Activated naive CD8-positive, alpha-beta T cell treated with anti-CD3 and anti-CD28 coated beads for 36 hours (primary cell): Measurements from ENCODE around the gene PRDX5. TPM values are rescaled to one million over a fixed set of nuclear protein-coding genes. Genes with fewer than 3 reads are reported as not detected.

Experiments
- DNase-seq: peaks from one replicate; pipeline ENCODE4 v3.0.0; 2021
- H3K27ac Mint-ChIP-seq: one replicate; pipeline ENCODE4 v1.8.0; 2022; ENCODE audit warnings: mild to moderate bottlenecking, moderate library complexity, mixed read lengths
- H3K27me3 Mint-ChIP-seq: one replicate; pipeline ENCODE4 v1.8.0; 2022; ENCODE audit warnings: mild to moderate bottlenecking, mixed read lengths
- H3K36me3 Mint-ChIP-seq: one replicate; pipeline ENCODE4 v1.8.0; 2021; ENCODE audit warnings: mild to moderate bottlenecking, mixed read lengths
- H3K4me1 Mint-ChIP-seq: one replicate; pipeline ENCODE4 v1.8.0; 2021; ENCODE audit warnings: mixed read lengths
- H3K4me3 Mint-ChIP-seq: one replicate; pipeline ENCODE4 v1.8.0; 2022; ENCODE audit warnings: mild to moderate bottlenecking, moderate library complexity, mixed read lengths
- H3K9me3 Mint-ChIP-seq: one replicate; pipeline ENCODE4 v1.8.0; 2022; ENCODE audit warnings: mixed read lengths
- total RNA-seq, 2 experiments: library from RNA; stranded (reverse); gene quantifications; one replicate each; pipeline ENCODE4 v1.2.3, GENCODE V29; 2021

Gene PRDX5
- total RNA-seq, 2 experiments from 2014 or later, result 111 to 116 TPM

DNA sequence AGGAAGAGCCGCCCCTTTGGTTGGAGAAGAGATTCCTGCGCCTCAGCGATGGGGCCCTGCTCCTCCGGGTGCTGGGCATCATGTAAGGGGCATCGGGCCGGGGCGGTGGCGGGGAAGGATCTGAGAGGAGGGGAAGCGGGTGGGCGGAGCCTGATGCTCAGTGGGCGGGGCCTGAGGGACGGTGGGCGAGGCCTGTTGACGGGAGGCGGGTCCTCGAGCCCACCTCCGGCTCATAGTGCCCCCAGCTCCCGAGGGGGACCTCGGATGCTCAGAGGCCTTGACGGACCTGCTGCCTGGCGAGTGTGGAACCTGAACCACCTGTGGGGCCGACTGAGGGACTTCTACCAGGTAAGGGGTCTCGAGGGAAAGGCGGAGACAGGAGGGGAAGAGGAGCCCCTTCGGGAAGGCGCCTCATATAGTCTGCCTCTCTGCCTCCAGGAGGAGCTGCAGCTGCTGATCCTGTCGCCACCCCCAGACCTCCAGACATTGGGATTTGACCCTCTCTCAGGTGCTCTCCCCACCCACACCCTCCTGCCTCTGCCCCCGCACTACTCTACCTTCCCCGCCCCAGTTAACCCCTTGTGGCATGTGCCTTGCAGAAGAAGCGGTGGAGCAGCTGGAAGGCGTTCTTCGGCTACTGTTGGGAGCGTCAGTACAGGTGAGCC, 22.9 kb downstream of the PRDX5 start:
- Mint-ChIP-seq H3K4me3 (peak overlapping the region; percentile 92), H3K27me3 (no peaks in the 10 kb centered on the region), H3K27ac (peak overlapping the region; percentile 90), H3K9me3 (no peaks in the 10 kb centered on the region), H3K4me1 (peaks cover 25% of the 10 kb centered on the region), H3K36me3 (peaks cover 11% of the 10 kb centered on the region)
- peak; percentile 82 for DNase-seq

DNA sequence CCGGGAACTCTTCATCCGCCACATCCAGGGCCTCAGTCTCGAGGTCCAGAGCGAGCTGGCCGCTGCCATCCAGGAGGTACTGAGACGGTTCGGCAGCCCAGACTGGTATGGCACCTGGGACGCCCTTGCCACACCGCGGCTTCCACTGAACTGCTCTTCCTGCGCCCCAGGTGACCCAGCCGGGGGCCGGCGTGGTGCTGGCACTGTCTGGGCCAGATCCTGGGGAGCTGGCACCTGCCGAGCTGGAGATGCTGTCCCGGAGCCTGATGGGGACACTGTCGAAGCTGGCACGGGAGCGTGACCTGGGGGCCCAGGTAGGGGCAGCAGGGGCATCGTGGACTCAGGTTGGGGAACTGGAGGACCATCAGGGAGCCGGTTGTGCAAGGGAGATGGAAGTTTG, 23.5 kb downstream of the PRDX5 start:
- Mint-ChIP-seq H3K4me3 (peak overlapping the region; percentile 92), H3K27me3 (no peaks in the 10 kb centered on the region), H3K9me3 (no peaks in the 10 kb centered on the region), H3K4me1 (peaks cover 25% of the 10 kb centered on the region), H3K27ac (no peak overlapping the region), H3K36me3 (peaks cover 14% of the 10 kb centered on the region)
- no peak for DNase-seq

DNA sequence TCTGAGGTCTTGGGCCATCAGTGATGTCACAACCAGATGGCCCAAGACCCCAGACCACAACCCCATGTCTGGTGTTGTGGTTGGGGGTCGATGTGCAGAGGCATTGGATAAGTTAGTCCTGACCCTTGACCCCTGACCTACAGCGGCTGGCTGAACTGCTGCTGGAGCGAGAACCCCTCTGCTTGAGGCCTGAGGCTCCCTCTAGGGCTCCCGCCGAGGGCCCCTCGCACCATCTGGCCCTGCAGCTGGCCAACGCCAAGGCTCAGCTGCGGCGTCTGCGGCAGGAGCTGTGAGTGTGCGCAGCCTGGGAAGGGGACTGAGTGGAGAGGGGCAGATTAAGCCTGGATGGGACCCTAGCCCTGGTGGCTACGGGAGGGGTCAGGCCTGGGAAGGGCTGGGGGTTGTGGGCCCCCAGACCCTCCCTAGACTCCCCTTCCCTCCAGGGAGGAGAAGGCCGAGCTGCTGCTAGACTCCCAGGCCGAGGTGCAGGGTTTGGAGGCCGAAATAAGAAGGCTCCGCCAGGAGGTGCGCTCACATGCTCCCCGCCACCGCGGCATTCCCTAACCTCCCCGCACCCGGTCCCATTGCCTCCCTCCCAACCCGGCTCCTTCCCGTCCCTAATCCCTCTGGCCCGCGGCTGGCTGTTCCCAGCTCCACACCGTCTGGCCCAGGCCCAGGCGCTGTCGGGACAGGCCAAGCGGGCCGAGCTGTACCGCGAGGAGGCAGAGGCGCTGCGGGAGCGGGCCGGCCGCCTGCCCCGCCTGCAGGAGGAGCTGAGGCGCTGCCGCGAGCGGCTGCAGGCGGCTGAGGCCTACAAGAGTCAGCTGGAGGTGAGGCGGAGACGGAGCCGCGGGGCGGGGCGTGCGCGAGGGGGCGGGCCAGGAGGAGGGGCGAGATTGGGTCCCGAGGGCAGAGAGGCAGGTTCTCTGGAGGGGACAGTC, 24.2 kb downstream of the PRDX5 start:
- H3K9me3 Mint-ChIP-seq, result no peaks in the 10 kb centered on the region
- no peaks in the 10 kb centered on the region for H3K27me3 Mint-ChIP-seq
- peaks cover 22% of the 10 kb centered on the region for H3K4me1 Mint-ChIP-seq
- peak overlapping the region; percentile 18 for H3K4me3 Mint-ChIP-seq
- peak; percentile 93 for DNase-seq
- peaks cover 14% of the 10 kb centered on the region for H3K36me3 Mint-ChIP-seq
- H3K27ac Mint-ChIP-seq, result no peak overlapping the region

DNA sequence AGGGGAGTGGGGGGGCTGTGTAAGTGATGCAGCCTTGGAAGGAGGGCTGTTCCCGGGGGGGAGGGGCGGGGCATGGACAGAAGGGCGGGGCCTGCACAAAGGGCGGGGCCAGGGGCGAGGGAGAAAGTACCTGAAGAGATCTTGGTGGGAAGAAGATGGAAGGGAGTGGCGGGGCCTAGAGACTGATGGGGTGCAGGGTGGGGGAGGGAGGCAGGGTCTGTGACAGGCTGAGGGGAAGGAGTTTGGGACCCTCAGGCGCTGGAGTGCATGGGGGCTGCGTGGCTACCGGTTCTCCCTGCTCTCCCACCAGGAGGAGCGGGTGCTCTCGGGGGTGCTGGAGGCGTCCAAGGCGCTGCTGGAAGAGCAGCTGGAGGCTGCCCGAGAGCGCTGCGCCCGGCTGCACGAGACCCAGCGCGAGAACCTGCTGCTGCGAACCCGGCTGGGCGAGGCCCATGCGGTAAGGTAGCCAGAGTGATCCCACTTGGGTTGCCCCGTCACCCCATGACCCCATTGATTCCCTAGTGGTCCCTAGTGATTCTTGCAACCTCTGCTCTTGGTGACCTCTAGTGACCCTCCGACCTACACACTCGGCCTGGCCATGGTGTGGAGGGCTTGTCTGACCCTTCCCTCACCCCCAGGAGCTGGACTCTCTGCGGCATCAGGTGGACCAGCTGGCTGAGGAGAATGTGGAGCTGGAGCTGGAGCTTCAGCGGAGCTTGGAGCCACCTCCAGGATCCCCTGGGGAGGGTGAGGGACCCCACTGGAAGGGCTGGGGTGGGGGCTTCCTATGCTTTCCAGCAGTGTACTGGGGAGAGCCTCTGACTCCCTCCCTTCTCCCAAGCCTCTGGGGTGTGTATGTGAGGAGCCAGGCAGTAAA, 25.2 kb downstream of the PRDX5 start:
- Mint-ChIP-seq H3K9me3 (no peaks in the 10 kb centered on the region), H3K4me1 (peaks cover 20% of the 10 kb centered on the region), H3K36me3 (peaks cover 18% of the 10 kb centered on the region), H3K27ac (no peak overlapping the region), H3K4me3 (no peak overlapping the region), H3K27me3 (no peaks in the 10 kb centered on the region)
- no peak for DNase-seq

DNA sequence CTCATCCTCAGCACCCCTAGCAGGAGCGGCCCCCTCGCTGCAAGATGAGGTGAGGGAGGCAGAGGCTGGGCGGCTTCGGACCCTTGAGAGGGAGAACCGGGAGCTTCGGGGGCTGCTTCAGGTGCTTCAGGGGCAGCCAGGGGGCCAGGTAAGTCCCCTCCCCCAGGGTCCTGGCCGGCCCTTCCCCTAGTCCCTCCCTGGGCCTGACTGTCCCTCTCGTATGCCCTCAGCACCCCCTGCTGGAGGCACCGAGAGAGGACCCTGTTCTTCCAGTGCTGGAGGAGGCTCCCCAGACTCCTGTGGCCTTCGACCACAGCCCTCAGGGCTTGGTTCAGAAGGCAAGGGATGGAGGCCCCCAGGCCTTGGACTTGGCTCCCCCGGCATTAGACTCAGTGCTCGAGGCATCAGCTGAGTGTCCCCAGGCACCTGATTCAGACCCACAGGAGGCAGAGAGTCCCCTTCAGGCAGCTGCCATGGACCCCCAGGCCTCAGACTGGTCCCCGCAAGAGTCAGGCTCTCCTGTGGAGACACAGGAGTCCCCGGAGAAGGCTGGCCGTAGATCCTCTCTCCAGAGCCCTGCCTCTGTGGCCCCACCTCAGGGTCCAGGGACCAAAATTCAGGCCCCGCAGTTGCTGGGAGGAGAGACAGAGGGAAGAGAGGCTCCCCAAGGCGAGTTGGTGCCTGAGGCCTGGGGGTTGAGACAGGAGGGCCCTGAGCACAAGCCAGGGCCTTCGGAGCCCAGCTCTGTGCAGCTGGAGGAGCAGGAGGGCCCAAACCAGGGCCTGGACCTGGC, 26.0 kb downstream of the PRDX5 start:
- peaks cover 18% of the 10 kb centered on the region for H3K4me1 Mint-ChIP-seq
- H3K27me3 Mint-ChIP-seq, result no peaks in the 10 kb centered on the region
- H3K36me3 Mint-ChIP-seq, result peaks cover 18% of the 10 kb centered on the region
- H3K9me3 Mint-ChIP-seq, result no peaks in the 10 kb centered on the region
- no peak overlapping the region for H3K4me3 Mint-ChIP-seq
- no peak overlapping the region for H3K27ac Mint-ChIP-seq
- DNase-seq, result no peak

DNA sequence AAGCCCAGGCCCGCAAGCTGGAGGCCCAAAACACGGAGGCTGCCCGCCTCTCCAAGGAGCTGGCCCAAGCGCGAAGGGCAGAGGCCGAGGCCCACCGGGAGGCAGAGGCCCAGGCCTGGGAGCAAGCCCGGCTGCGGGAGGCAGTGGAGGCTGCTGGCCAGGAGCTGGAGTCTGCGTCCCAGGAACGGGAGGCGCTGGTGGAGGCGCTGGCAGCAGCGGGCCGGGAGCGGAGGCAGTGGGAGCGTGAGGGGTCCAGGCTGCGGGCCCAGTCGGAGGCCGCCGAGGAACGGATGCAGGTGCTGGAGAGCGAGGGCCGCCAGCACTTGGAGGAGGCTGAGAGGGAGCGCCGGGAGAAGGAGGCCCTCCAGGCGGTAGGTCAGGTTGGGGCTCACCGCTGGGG, 26.9 kb downstream of the PRDX5 start:
- Mint-ChIP-seq H3K36me3 (peaks cover 18% of the 10 kb centered on the region), H3K9me3 (no peaks in the 10 kb centered on the region), H3K27me3 (no peaks in the 10 kb centered on the region), H3K4me3 (no peak overlapping the region), H3K27ac (no peak overlapping the region), H3K4me1 (peaks cover 10% of the 10 kb centered on the region)
- no peak for DNase-seq

DNA sequence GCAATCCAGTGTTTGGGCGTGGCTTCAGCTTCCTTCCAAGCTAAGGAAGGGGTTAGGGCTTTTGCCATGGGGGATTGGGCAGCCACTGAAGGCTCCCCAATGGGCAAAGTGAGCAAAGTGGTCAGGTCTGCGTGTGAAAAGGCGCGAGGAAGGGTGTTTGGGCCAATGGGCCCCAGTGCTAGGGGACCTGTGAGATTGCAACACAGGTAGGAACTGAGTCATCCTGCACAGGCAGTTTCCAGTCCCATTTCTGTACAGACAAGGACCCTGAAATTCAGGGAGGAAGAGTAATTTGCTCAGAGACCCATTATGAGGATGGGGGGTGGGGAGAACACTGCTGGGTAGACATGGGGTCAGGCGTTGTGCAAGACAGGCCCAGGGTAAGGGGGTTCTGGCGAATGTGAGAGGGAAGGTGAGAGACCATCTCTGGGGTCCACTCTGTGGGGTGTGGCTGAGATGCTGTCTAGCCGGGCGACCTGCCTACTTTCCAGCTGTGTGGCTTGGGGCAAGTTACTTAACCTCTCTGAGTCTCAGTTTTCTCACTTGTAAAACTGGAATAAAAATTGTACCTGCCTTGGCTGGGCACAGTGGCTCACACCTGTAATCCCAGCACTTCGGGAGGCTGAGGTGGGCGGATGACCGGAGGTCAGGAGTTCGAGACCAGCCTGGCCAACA, 29.4 kb downstream of the PRDX5 start:
- H3K9me3 Mint-ChIP-seq, result no peaks in the 10 kb centered on the region
- H3K4me3 Mint-ChIP-seq, result no peak overlapping the region
- peaks cover 2% of the 10 kb centered on the region for H3K4me1 Mint-ChIP-seq
- no peak for DNase-seq
- H3K27ac Mint-ChIP-seq, result no peak overlapping the region
- H3K27me3 Mint-ChIP-seq, result no peaks in the 10 kb centered on the region
- peaks cover 13% of the 10 kb centered on the region for H3K36me3 Mint-ChIP-seq

DNA sequence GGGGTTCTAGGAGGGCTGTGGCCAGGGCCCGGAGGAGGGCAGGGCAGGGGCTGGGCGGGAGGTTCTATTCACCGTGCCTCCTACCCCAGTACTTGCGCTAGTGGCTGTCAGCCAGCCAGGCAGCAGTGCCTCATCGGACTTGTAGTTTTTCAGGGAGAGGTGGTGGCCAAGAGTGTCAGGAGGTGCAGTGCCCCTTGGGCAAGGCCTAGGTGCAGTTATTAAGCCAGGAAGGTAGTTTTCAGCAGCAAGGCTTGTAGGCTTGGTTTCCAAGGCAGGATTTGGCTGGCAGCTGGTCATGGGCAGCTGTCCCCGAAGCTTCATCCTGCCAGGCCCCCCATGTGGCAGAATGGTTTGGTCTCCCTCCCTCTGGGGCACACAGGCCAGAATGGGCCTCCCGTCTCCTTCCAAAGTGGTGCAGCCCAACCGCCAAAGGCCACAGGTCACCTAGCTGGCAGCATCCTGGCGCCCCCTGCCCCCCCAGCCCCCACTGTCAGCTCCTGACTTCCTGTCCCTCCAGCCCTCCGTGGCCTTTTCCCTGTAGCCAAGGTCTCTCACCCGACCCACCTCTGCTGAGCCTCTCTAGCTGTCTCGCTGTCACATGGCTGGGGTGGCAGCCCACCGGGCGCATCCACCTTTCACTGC, 30.6 kb downstream of the PRDX5 start:
- H3K27me3 Mint-ChIP-seq, result no peaks in the 10 kb centered on the region
- no peak overlapping the region for H3K27ac Mint-ChIP-seq
- peaks cover 11% of the 10 kb centered on the region for H3K36me3 Mint-ChIP-seq
- DNase-seq, result no peak
- no peaks in the 10 kb centered on the region for H3K4me1 Mint-ChIP-seq
- no peaks in the 10 kb centered on the region for H3K9me3 Mint-ChIP-seq
- no peak overlapping the region for H3K4me3 Mint-ChIP-seq

DNA sequence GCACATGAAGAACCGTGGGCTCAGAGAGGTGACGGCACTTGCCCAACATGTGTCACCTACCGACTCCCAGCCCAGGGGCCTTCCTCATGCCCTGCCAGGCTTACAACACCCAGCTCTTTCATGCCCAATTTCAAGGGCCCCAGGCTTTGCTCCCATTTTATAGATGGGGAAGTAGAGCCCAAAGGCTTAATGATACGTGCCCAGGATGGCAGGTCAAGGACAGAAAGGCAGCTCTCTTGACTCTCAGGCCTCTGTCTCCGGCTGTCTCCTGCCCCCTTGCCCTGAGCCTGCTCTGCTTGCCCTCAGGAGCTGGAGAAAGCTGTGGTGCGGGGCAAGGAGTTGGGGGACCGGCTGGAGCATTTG, 31.1 kb downstream of the PRDX5 start:
- H3K27ac Mint-ChIP-seq, result no peak overlapping the region
- H3K9me3 Mint-ChIP-seq, result no peaks in the 10 kb centered on the region
- no peak overlapping the region for H3K4me3 Mint-ChIP-seq

DNA sequence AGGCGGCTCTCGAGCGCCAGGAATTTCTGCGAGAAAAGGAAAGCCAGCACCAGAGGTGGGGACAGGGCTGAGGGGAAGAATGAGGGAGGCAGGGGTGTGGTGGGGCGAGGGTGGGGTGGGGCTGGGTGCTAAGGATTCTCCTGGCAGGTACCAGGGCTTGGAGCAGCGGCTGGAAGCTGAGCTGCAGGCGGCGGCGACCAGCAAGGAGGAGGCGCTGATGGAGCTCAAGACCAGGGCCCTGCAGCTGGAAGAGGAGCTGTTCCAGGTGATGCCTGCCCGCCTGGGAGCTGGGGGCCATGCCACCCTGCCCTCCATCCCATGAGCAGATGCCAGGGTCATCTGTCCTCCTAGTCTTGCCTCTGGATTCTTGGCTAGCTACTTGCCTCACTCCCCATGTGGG, 31.5 kb downstream of the PRDX5 start:
- no peak overlapping the region for H3K27ac Mint-ChIP-seq
- H3K4me3 Mint-ChIP-seq, result no peak overlapping the region
- no peaks in the 10 kb centered on the region for H3K9me3 Mint-ChIP-seq
- H3K36me3 Mint-ChIP-seq, result peaks cover 11% of the 10 kb centered on the region
- H3K27me3 Mint-ChIP-seq, result no peaks in the 10 kb centered on the region
- no peaks in the 10 kb centered on the region for H3K4me1 Mint-ChIP-seq
- no peak for DNase-seq

More for the DNA sequence above, 31.1 kb downstream of the PRDX5 start:
- no peak for DNase-seq
- peaks cover 11% of the 10 kb centered on the region for H3K36me3 Mint-ChIP-seq
- H3K27me3 Mint-ChIP-seq, result no peaks in the 10 kb centered on the region
- H3K4me1 Mint-ChIP-seq, result no peaks in the 10 kb centered on the region

DNA sequence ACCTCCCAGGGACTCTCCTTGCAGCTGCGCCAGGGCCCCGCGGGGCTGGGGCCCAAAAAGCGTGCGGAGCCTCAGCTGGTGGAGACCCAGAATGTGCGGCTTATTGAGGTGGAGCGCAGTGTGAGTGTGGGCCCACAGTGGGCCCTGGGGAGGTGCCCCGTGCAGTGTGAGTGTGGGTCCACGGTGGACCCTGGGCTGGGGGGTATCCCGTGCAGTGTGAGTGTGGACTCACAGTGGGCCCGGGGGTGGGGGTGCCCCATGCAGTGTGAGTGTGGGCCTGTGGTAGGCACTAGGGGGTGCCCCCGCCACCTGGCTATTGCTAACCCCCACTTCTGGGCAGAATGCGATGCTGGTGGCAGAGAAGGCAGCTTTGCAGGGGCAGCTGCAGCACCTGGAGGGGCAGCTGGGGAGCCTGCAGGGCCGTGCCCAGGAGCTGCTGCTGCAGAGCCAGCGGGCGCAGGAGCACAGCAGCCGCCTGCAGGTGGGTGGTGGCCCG, 33.3 kb downstream of the PRDX5 start:
- no peak for DNase-seq
- H3K27me3 Mint-ChIP-seq, result no peaks in the 10 kb centered on the region
- H3K27ac Mint-ChIP-seq, result no peak overlapping the region
- H3K4me1 Mint-ChIP-seq, result peaks cover 4% of the 10 kb centered on the region
- peaks cover 8% of the 10 kb centered on the region for H3K36me3 Mint-ChIP-seq
- H3K4me3 Mint-ChIP-seq, result no peak overlapping the region
- no peaks in the 10 kb centered on the region for H3K9me3 Mint-ChIP-seq

DNA sequence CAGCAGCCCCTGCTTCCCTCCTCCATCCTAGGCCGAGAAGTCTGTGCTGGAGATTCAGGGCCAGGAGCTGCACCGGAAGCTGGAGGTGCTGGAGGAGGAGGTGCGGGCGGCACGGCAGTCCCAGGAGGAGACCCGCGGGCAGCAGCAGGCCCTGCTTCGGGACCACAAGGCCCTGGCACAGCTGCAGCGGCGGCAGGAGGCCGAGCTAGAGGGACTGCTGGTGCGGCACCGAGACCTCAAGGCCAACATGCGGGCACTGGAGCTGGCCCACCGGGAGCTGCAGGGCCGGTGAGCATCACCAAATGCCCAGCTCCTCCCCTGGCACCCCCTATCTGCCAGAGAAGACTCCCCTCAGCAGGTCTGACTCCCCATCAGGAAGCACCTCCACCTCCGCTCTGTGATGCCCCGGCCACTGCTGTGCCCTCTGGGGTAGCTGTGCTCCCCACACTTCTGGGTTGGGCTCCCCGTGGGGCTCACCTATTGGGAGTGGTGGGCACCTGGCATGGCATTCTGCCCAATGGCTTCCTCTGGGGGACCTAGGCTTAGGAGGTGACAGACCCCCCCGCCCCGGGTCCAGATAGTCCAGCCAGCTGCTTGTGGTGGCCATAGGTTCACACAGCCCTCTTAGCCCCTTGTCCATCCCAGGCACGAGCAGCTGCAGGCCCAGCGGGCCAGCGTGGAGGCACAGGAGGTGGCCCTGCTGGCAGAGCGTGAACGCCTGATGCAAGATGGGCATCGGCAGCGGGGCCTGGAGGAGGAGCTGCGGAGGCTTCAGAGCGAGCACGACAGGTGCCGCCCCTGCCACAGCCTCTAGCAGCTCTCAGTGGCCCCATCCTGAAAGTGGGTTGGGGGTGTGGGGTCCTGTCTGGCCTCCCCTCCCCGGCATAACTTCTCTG, 34.4 kb downstream of the PRDX5 start:
- Mint-ChIP-seq H3K9me3 (no peaks in the 10 kb centered on the region), H3K4me3 (no peak overlapping the region), H3K4me1 (peaks cover 7% of the 10 kb centered on the region), H3K27me3 (no peaks in the 10 kb centered on the region), H3K36me3 (peaks cover 8% of the 10 kb centered on the region), H3K27ac (no peak overlapping the region)
- no peak for DNase-seq
